GM20000 (cell line): ENCODE measurements around the gene LPCAT2.
"Not testable (repeated sequence)": the region's sequence is repeated elsewhere in the genome, so short reads cannot be mapped to it uniquely, and the experiment has no call there.

Experiments used
- DNase-seq: peaks from one replicate; pipeline ENCODE4 v3.0.0; 2012; ENCODE audit warnings: low spot score
- CTCF ChIP-seq: IDR thresholded peaks from 2 replicates; pipeline ENCODE4 v1.5.1; 2012; ENCODE audit warnings: mild to moderate bottlenecking, control low read depth; ENCODE audit errors: extremely low read depth, missing control alignments

Gene LPCAT2

DNA sequence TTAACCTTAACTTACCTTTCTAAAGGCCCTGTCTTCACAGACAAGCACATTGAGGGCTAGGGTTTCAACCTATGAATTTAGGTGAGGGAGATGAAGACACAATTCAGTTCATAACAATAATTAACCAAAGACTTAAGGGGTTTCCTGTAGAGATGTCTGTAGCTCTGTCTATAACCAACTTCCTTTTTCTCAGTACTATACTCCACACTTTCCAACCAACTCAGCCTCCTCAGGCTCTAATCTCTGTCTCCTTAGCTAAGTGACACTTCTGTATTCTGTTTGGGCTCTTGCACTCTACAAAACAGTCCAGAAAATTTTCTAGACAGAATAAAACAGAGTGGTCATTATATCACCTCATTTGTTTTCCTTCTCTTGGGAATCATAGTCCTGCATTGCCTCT, 83.4 kb downstream of the LPCAT2 start:
- no peak for TF ChIP-seq CTCF
- DNase-seq = no peak

- no peak for DNase-seq
- no peak for TF ChIP-seq CTCF
These were observed 89.1 kb downstream of the LPCAT2 start for GRCh38 chr16:55597928-55598327.

GRCh38 chr16:55605754-55606336, 97.0 kb downstream of the LPCAT2 start:
- no peak for TF ChIP-seq CTCF
- no peak for DNase-seq

DNA sequence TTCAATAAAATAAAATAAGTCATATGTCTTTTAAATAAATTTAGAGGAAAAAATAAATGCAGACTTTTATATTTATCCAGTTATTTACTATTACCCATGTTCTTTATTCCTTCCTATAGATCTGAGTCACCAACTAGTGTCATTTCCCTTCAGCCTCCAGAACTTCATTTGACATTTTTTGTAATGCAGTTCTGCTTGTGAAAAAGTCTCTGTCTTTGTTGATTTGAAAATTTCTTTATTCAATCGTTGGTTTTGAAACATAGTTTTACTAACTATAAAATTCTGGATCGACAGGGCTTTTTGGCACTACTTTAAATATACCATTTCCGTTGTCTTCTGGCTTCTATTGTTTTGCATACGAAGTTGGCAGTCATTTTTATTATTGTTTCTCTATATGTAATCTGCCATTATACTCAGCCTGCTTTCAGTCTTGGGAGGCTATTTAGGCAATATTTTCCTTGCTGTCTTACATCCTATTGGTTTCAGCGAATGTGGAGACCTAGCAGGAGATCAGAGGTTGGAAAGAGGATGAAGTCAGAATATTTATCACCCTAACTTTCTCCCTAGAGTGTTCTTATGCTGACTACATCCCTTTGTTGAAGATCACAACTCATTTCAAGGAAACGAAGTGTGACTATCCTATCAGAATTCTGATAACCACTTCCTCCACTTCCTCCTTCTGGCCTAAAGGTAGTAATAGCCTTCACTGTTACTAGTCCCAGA, 104.9 kb downstream of the LPCAT2 start:
- TF ChIP-seq CTCF = no peak
- no peak for DNase-seq

- no peak for TF ChIP-seq CTCF
These were observed 106.2 kb downstream of the LPCAT2 start for GRCh38 chr16:55615071-55615470.

GRCh38 chr16:55615670-55616069, 106.8 kb downstream of the LPCAT2 start:
- not testable (repeated sequence) for DNase-seq

More at GRCh38 chr16:55615071-55615470, 106.2 kb downstream of the LPCAT2 start:
- no peak for DNase-seq

DNA sequence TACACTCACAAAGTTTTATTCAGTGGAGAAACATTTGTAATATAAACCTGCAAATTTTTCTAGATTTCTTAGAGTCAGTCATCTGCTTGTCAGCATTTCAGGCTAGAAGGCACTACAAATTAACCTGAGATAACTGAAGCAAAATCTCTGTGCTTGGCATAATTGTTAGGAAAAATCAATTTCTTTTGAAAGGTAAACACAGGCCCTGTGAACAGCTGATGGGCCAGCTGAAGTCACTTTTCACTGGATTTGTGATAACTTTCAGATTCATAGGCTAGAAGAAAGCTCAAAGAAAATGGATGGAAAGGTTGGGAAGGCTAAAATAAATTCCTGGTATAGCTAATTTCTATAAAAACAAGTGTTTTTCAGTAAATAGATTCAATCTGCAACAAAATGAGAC, 112.9 kb downstream of the LPCAT2 start:
- no peak for DNase-seq
- no peak for TF ChIP-seq CTCF

DNA sequence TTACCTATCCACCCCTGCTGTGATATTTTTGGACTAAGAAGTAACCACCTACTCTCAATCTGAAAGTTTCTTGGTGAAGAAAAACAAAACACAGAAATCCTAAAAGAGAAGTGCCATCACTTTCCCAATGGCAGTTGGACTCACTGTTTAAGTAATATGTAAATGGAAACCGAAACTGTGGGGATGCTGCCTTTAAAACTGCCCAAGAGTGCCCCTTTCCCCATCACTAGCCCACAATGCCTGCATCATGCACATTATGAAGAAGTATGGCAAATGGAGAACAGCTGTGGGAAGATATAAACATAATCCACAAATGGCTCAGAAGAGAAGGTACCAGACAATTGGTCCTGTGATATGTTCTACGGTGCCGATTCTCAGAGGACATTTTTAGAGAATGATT, 113.4 kb downstream of the LPCAT2 start:
- no peak for DNase-seq
- TF ChIP-seq CTCF = no peak
